Measurements from ENCODE around the gene ADAM30. TPM values are rescaled to one million over a fixed set of nuclear protein-coding genes. Genes with fewer than 3 reads are reported as not detected.

ADAM30 gene
- total RNA-seq, 3 donors from 2014 or later (not counting 1 experiment from before 2014, with no cell fraction given) = 0.13 TPM; not detected in 2

DNA sequence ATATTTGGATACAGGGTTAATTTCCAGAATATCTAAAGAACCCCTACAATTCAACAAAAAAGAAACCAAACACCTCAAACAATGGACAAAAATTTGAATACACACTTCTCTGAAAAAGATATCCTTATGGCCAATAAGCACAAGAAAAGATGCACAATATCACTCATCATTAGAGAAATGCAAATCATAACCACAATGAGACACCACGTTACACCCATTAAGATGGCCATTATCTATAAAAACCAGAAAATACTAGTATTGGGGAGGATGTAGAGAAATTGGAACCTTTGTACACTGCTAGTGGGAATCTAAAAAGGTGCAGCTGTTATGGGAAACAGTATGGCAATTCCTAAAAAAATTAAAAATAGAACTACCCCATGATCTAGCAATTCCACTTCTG lies 4.9 kb downstream of the ADAM30 start:
- Mint-ChIP-seq H3K27me3 (ENCODE audit: low read depth in 2 of 2) (peaks cover 5 to 45% of the 10 kb centered on the region in 2 donors), H3K4me3 (no peak overlapping the region), H3K36me3 (peaks cover 17% of the 10 kb centered on the region), H3K9me3 (peaks cover 5% of the 10 kb centered on the region in 2 donors), H3K4me1 (no peaks in the 10 kb centered on the region), H3K27ac (no peak overlapping the region)
- H3K36me3 ChIP-seq (ENCODE audit: control insufficient read depth, insufficient read depth, low read length) = no peaks in the 10 kb centered on the region
- H3K27me3 ChIP-seq (ENCODE audit: control insufficient read depth, insufficient read depth, low read length) = no peaks in the 10 kb centered on the region
- no peak for DNase-seq
- H3K9me3 ChIP-seq (ENCODE audit: control insufficient read depth, insufficient read depth, low read length) = no peaks in the 10 kb centered on the region
- WGBS (ENCODE audit: insufficient coverage) = no CpG with 5 or more reads among the region's 1 CpG
- no peak overlapping the region for H3K4me3 ChIP-seq (ENCODE audit: low read length)
- no peaks in the 10 kb centered on the region for H3K4me1 ChIP-seq (ENCODE audit: control insufficient read depth, insufficient read depth, low read length)
- no peak for ATAC-seq
- TF ChIP-seq, protein P1, sequence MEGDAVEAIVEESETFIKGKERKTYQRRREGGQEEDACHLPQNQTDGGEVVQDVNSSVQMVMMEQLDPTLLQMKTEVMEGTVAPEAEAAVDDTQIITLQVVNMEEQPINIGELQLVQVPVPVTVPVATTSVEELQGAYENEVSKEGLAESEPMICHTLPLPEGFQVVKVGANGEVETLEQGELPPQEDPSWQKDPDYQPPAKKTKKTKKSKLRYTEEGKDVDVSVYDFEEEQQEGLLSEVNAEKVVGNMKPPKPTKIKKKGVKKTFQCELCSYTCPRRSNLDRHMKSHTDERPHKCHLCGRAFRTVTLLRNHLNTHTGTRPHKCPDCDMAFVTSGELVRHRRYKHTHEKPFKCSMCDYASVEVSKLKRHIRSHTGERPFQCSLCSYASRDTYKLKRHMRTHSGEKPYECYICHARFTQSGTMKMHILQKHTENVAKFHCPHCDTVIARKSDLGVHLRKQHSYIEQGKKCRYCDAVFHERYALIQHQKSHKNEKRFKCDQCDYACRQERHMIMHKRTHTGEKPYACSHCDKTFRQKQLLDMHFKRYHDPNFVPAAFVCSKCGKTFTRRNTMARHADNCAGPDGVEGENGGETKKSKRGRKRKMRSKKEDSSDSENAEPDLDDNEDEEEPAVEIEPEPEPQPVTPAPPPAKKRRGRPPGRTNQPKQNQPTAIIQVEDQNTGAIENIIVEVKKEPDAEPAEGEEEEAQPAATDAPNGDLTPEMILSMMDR (IDR thresholded peaks at IDR 0.05) = no peak
- intact Hi-C loops (cut with micrococcal nuclease) = no loop called here
- no peak overlapping the region for H3K27ac ChIP-seq (ENCODE audit: low read length)

DNA sequence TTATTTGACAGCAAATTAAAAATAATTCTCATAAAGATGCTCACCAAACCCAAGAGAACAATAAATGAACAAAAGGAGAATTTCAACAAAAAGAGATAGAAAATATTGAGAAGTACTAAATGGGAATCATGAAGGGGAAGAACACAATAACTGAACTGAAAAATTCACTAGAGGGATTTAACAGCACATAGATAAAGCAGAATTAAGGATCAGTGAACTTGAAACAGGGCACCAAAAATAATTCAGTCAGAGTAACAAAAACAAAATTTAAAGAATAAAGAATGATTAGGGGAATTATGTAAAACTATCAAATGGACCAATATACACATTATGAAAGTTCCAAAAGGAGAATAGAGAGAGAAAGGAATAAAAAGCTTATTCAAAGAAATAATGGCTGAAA lies 7.8 kb downstream of the ADAM30 start:
- TF ChIP-seq, protein P1 (IDR thresholded peaks at IDR 0.05) = no peak
- Histone ChIP-seq H3K36me3 (ENCODE audit: control insufficient read depth, insufficient read depth, low read length) (no peaks in the 10 kb centered on the region), H3K9me3 (ENCODE audit: control insufficient read depth, insufficient read depth, low read length) (no peaks in the 10 kb centered on the region), H3K27ac (ENCODE audit: low read length) (no peak overlapping the region), H3K27me3 (ENCODE audit: control insufficient read depth, insufficient read depth, low read length) (no peaks in the 10 kb centered on the region), H3K4me3 (ENCODE audit: low read length) (no peak overlapping the region), H3K4me1 (ENCODE audit: control insufficient read depth, insufficient read depth, low read length) (no peaks in the 10 kb centered on the region)
- Mint-ChIP-seq H3K4me1 (no peaks in the 10 kb centered on the region), H3K27ac (no peak overlapping the region), H3K36me3 (peaks cover 17% of the 10 kb centered on the region), H3K9me3 (peaks cover 5% of the 10 kb centered on the region in 2 donors), H3K4me3 (no peak overlapping the region), H3K27me3 (ENCODE audit: low read depth in 2 of 2) (peaks cover 2 to 26% of the 10 kb centered on the region in 2 donors)
- intact Hi-C loops (cut with micrococcal nuclease) = no loop called here
- DNase-seq (no peak), ATAC-seq (no peak)

- intact Hi-C loops (cut with micrococcal nuclease) = no loop called here
- Mint-ChIP-seq H3K36me3 (peaks cover 17% of the 10 kb centered on the region), H3K9me3 (peaks cover 5% of the 10 kb centered on the region in 2 donors), H3K4me1 (no peaks in the 10 kb centered on the region), H3K4me3 (no peak overlapping the region), H3K27ac (no peak overlapping the region), H3K27me3 (ENCODE audit: low read depth in 2 of 2) (peaks cover 2 to 26% of the 10 kb centered on the region in 2 donors)
- ATAC-seq (no peak), DNase-seq (no peak)
- Histone ChIP-seq H3K4me3 (ENCODE audit: low read length) (no peak overlapping the region), H3K27me3 (ENCODE audit: control insufficient read depth, insufficient read depth, low read length) (no peaks in the 10 kb centered on the region), H3K27ac (ENCODE audit: low read length) (no peak overlapping the region), H3K4me1 (ENCODE audit: control insufficient read depth, insufficient read depth, low read length) (no peaks in the 10 kb centered on the region), H3K9me3 (ENCODE audit: control insufficient read depth, insufficient read depth, low read length) (no peaks in the 10 kb centered on the region), H3K36me3 (ENCODE audit: control insufficient read depth, insufficient read depth, low read length) (no peaks in the 10 kb centered on the region)
- TF ChIP-seq, protein P1 (IDR thresholded peaks at IDR 0.05) = no peak
These were observed 8.9 kb downstream of the ADAM30 start for GRCh38 chr1:119887427-119887826.
